GM18505 (cell line): ENCODE measurements around the gene RAB26.
"Not testable (repeated sequence)": the region's sequence is repeated elsewhere in the genome, so short reads cannot be mapped to it uniquely, and the experiment has no call there.

Source experiments
- ATAC-seq: cut with Tn5 transposase; IDR thresholded peaks from one replicate; pipeline ENCODE4 v1.9.1; 2021; ENCODE audit not compliant: unreplicated experiment
- POLR2A ChIP-seq: IDR thresholded peaks from 4 replicates; pipeline ENCODE4 v1.6.1; 2011; ENCODE audit warnings: borderline replicate concordance; ENCODE audit not compliant: insufficient read depth, insufficient read length; ENCODE audit errors: extremely low read depth

The RAB26 gene

DNA sequence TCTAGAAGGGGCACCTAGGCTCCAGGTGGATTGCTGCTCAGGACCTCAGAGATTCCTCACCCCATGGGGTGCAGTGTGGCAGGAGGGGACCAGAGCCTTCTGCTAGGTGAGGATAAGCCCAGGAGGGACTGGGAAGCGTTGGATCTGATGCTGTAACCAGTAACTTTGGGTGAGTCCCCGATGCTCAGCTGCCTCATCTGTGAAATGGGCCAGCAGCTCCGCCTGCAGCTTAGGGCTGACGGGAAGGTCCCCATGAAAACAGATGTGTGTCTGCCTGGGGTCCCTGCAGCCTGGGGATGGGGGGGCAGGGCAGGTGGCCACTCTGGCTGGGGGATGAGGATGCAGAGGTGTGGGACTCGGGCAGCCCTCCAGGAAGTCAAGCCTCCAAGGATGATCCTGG is 50.7 kb downstream of the RAB26 start:
- no peak for TF ChIP-seq POLR2A
- ATAC-seq: no peak

DNA sequence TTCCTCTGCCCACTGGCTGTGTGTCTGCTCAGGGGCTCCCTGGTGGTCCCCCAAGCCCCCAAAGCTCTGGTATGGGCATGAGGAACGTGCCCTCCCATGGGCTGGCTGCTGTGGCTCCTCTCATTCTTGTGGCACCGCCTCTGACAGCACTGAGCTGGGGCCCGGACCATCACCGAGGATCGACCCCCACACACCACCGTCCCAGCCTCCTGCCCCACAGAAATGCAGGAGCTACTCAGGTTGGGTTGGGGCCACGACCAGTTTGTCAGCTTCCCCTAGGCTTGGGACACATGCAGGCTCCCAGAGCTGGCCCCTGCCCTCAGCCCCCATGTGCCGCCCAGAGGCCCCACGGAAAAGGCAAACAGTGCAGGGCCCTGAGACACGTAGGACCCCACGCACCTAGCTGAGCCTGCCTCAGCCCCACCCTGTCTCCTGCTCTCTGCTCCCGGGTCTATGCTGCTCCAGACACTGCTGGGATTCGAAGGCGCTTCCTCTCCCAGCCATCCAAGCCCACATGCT is 51.3 kb downstream of the RAB26 start:
- ATAC-seq: no peak
- no peak for TF ChIP-seq POLR2A

DNA sequence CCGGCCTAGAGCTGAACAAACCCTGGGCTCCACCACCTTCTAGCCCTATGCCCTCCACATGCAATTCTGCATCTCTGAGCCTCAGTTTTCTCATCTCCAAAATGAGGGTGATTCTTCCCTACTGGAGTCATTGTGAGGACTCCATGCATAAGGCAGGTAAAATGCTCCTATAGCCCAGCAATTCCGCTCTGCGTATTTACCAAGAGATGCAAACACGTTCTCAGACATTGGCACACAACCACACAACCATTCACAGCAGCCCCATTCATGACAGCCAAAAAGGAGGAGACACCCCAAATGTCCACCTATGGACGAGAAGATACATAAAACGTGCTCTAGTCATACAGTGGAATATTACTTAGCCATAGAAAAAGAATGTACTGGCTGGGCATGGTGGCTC is 51.9 kb downstream of the RAB26 start:
- no peak for TF ChIP-seq POLR2A
- no peak for ATAC-seq

DNA sequence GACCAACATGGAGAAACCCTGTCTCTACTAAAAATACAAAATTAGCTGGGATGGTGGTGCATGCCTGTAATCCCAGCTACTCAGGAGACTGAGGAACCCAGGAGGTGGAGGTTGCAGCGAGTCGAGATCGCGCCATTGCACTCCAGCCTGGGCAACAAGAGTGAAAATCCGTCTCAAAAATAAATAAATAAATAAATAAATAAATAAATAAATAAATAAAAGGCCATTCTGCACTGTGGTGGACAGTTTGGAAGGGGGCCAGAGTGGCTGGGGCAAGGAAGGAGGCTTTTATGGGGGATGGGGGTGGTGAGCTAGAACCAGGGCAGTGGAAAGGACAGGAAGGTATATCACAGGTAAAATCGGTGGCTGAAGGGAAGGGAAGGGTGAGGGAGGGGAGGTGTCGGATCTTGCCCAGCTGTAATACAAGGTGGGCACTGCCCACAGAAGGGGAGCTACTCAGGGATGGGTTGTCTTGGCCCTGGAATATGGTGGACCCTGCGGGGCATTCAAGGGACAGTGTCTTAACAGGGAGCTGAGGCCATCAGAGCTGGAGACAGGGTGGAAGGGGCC is 54.8 kb downstream of the RAB26 start:
- not testable (repeated sequence) for ATAC-seq
